HG02571 (cell line): Measurements from ENCODE around the gene MID2.
"Not testable (repeated sequence)": the region's sequence is repeated elsewhere in the genome, so short reads cannot be mapped to it uniquely, and the experiment has no call there.

Source experiments
- ATAC-seq: cut with Tn5 transposase; IDR thresholded peaks from one replicate; pipeline ENCODE4 v1.9.1; 2021; ENCODE audit warnings: mild to moderate bottlenecking, moderate library complexity; ENCODE audit not compliant: unreplicated experiment

The MID2 gene

DNA sequence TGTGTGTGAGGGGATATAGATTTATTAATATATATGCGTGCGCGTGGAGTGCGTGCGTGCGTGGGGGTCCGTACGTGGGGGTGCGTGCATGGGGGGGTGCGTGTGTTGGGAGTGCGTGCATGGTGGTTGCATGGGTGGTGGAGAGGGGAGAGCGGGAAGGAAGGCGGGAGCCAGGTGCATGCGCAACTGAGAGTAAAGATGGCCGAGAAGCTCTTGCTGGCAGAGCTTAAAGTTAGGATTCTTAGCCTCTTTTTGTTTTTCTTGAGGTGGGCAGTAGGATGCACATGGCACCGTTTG lies 110.7 kb downstream of the MID2 start:
- no peak for ATAC-seq

GRCh38 chrX:107940095-107940494 lies 114.4 kb downstream of the MID2 start:
- no peak for ATAC-seq

DNA sequence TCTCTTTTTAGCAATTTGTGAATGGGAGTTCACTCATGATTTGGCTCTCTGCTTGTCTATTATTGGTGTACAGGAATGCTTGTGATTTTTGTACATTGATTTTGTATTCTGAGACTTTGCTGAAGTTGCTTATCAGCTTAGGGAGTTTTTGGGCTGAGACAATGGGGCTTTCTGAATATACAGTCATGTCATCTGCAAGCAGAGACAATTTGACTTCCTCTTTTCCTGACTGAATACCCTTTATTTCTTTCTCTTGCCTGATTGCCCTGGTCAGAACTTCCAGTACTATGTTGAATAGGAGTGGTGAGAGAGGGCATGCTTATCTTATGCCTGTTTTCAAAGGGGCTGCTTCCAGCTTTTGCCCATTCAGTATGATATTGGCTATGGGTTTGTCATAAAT lies 129.7 kb downstream of the MID2 start:
- not testable (repeated sequence) for ATAC-seq

DNA sequence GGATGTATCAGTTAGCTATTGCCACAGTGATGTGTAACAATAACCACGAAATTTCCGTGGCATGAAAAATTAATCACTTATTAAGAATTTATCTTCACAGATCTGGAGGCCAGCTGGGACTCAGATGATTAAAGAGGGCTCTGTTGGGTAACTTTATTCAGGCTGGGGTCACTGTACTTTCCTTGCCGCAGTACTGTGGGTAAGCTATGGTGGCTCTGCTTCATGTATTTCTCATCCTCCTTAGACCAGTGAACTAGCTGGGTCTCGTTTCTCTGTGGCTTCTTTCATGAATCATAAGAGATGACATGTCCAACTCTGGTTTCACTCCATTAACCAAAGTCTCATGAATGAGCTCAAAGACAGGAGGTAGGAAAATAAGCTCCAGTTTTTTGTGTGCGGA lies 143.0 kb downstream of the MID2 start:
- no peak for ATAC-seq

- ATAC-seq, result no peak
Observed at GRCh38 chrX:107970073-107970472, 144.4 kb downstream of the MID2 start.

DNA sequence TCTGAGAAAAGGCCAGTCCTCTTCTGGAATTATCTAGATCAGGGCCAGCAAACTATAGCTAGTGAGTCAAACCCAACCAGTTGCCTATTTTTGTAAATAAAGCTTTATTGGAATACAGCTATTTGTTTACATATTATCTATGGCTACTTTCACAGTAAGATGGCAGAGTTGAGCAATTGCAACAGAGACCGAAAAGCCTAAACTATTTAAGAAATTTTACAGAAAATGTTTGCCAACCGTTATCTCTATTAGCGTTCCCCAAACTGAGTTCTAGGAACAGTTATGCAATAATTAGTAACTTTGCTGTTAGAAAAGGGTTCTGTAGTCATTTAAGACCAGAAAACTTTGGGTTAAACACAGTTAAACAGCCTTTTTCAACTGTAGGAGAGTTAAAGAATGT lies 146.0 kb downstream of the MID2 start:
- ATAC-seq, result no peak
